Transverse colon (tissue), 4 donors: ENCODE measurements around the gene NETO2.

Experiments used
- CTCF ChIP-seq, 5 experiments: fragments of 200-600 bp in 3 of 5; fragments of 450-650 bp in 2 of 5; sonication (generic) in 3 of 5; IDR thresholded peaks; 1 replicate in 2 of 5; 2 replicates in 3 of 5; pipeline ENCODE4 v1.5.1; 2016 to 2017; ENCODE audit warnings: antibody characterized with exemption in 5 of 5, inconsistent platforms in 3 of 5, mild to moderate bottlenecking in 2 of 5, moderate library complexity in 1 of 5
- EP300 ChIP-seq: sonication (generic); formaldehyde crosslinking; IDR thresholded peaks from one replicate; pipeline ENCODE4 v1.6.1; 2017; ENCODE audit warnings: antibody characterized with exemption, low read depth
- POLR2A ChIP-seq: fragments of 450-650 bp; IDR thresholded peaks from one replicate; pipeline ENCODE4 v1.6.1; 2016; ENCODE audit warnings: antibody characterized with exemption, mild to moderate bottlenecking, moderate library complexity
- POLR2AphosphoS5 ChIP-seq, 3 donors: sonication (generic); formaldehyde crosslinking; IDR thresholded peaks; one replicate each; pipeline ENCODE4 v1.6.1; 2016; ENCODE audit warnings: antibody characterized with exemption in 3 of 3

DNA sequence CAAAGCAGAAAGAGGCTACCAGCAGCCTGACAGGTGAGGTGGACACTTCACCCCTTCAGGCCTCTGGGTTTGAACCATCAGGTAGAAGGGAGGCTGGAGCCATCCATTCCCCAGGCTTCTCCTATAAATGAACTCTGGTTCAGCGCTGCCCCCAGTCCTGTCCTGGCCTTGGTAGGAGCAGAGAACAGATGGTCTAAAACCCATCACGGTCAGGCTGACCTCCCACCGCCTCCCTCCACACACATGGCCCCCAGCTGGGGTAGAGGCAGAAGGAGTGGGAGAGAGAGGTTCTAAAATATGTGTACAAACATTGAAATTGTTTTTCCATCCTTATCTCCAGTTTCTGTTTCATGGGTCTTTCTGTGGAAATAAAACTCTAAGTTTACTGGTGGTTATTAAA, 110.6 kb downstream of the NETO2 start:
- TF ChIP-seq CTCF (IDR thresholded peaks at IDR 0.05) (no peak), POLR2AphosphoS5 (IDR thresholded peaks at IDR 0.05) (no peak), POLR2A (no peak), EP300 (no peak)
